Measurements from ENCODE around the gene LRP1B. TPM values are rescaled to one million over a fixed set of nuclear protein-coding genes. Genes with fewer than 3 reads are reported as not detected.

The LRP1B gene
- total RNA-seq, 1 donor from 2014 or later, result 8.8 TPM

GRCh38 chr2:141317986-141318385 is 812.8 kb downstream of the LRP1B start:
- no peak for TF ChIP-seq CTCF (IDR thresholded peaks at IDR 0.05)
- H3K4me1 ChIP-seq, result no peaks in the 10 kb centered on the region
- H3K36me3 ChIP-seq, result no peaks in the 10 kb centered on the region
- DNase-seq (ENCODE audit: extremely low spot score in 2 of 2), result no peak
- no peaks in the 10 kb centered on the region for H3K9me3 ChIP-seq
- H3K27ac ChIP-seq, result no peak overlapping the region
- no peaks in the 10 kb centered on the region for H3K27me3 ChIP-seq
- intact Hi-C loops (cut with DNase I), result no loop called here
- no peak overlapping the region for H3K4me3 ChIP-seq

GRCh38 chr2:141316606-141317005 is 814.2 kb downstream of the LRP1B start:
- TF ChIP-seq CTCF (IDR thresholded peaks at IDR 0.05), result no peak
- TF ChIP-seq POLR2A (IDR thresholded peaks at IDR 0.05), result no peak
- no peak for TF ChIP-seq POLR2AphosphoS5 (IDR thresholded peaks at IDR 0.05; ENCODE audit: insufficient read depth in 1 of 2, low read depth in 1 of 2)
- no peak overlapping the region for H3K27ac ChIP-seq
- H3K27me3 ChIP-seq, result no peaks in the 10 kb centered on the region
- DNase-seq (ENCODE audit: extremely low spot score in 2 of 2), result no peak
- no peaks in the 10 kb centered on the region for H3K9me3 ChIP-seq
- H3K4me3 ChIP-seq, result no peak overlapping the region
- H3K36me3 ChIP-seq, result no peaks in the 10 kb centered on the region
- H3K4me1 ChIP-seq, result no peaks in the 10 kb centered on the region
- intact Hi-C loops (cut with DNase I), result no loop called here

- TF ChIP-seq CTCF (IDR thresholded peaks at IDR 0.05) (no peak), POLR2A (IDR thresholded peaks at IDR 0.05) (no peak), POLR2AphosphoS5 (IDR thresholded peaks at IDR 0.05; ENCODE audit: insufficient read depth in 1 of 2, low read depth in 1 of 2) (no peak)
- Histone ChIP-seq H3K9me3 (no peaks in the 10 kb centered on the region), H3K4me3 (no peak overlapping the region), H3K27ac (no peak overlapping the region), H3K4me1 (no peaks in the 10 kb centered on the region), H3K27me3 (no peaks in the 10 kb centered on the region), H3K36me3 (no peaks in the 10 kb centered on the region)
- intact Hi-C loops (cut with DNase I), result no loop called here
- no peak for DNase-seq (ENCODE audit: extremely low spot score in 2 of 2)
Observed at GRCh38 chr2:141316103-141316502, 814.7 kb downstream of the LRP1B start.

DNA sequence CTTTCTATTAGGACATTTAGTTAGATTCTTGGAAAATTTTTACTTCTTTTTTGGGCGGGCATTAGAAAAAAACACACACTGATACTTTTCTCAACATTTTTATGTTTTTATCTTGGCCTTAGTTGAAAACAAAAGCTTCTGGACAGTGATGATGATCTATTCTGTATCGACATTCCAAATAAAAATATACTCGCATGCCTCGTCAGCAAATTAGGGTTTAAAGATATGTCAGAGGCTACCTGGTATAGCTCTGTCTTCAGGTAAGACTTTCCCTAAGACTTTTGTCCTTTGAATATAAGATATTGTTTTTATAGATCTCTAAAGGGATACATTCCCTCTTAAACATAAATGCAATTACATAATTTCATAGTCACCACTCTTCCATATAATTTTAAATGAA is 816.8 kb downstream of the LRP1B start:
- no peaks in the 10 kb centered on the region for H3K36me3 ChIP-seq
- H3K4me3 ChIP-seq, result no peak overlapping the region
- TF ChIP-seq POLR2AphosphoS5 (IDR thresholded peaks at IDR 0.05; ENCODE audit: insufficient read depth in 1 of 2, low read depth in 1 of 2), result no peak
- no peak for TF ChIP-seq CTCF (IDR thresholded peaks at IDR 0.05)
- no peak for TF ChIP-seq POLR2A (IDR thresholded peaks at IDR 0.05)
- no peaks in the 10 kb centered on the region for H3K4me1 ChIP-seq
- H3K27me3 ChIP-seq, result no peaks in the 10 kb centered on the region
- no peaks in the 10 kb centered on the region for H3K9me3 ChIP-seq
- no peak for DNase-seq (ENCODE audit: extremely low spot score in 2 of 2)
- intact Hi-C loops (cut with DNase I), result no loop called here
- no peak overlapping the region for H3K27ac ChIP-seq

GRCh38 chr2:141311430-141311829 is 819.4 kb downstream of the LRP1B start:
- no peaks in the 10 kb centered on the region for H3K27me3 ChIP-seq
- H3K4me1 ChIP-seq, result no peaks in the 10 kb centered on the region
- intact Hi-C loops (cut with DNase I), result no loop called here
- no peaks in the 10 kb centered on the region for H3K9me3 ChIP-seq
- DNase-seq (ENCODE audit: extremely low spot score in 2 of 2), result no peak
- no peak overlapping the region for H3K4me3 ChIP-seq
- no peak overlapping the region for H3K27ac ChIP-seq
- TF ChIP-seq POLR2AphosphoS5 (IDR thresholded peaks at IDR 0.05; ENCODE audit: insufficient read depth in 1 of 2, low read depth in 1 of 2), result no peak
- no peak for TF ChIP-seq POLR2A (IDR thresholded peaks at IDR 0.05)
- no peak for TF ChIP-seq CTCF (IDR thresholded peaks at IDR 0.05)
- H3K36me3 ChIP-seq, result no peaks in the 10 kb centered on the region

Data from vagina (tissue), 2 donors.